22Rv1 (cell line): ENCODE data around the gene SULF2.

Source experiments
- H3K27ac ChIP-seq: fragments of 450-650 bp; 2 replicates; pipeline ENCODE4 v1.5.1; 2017
- CTCF ChIP-seq: fragments of 450-650 bp; IDR thresholded peaks from 2 replicates; pipeline ENCODE4 v1.5.1; 2017; ENCODE audit warnings: mild to moderate bottlenecking
- ZFX ChIP-seq: fragments of 450-650 bp; IDR thresholded peaks from 2 replicates; pipeline ENCODE4 v1.6.1; 2017; ENCODE audit warnings: antibody characterized with exemption, borderline replicate concordance

Gene SULF2

DNA sequence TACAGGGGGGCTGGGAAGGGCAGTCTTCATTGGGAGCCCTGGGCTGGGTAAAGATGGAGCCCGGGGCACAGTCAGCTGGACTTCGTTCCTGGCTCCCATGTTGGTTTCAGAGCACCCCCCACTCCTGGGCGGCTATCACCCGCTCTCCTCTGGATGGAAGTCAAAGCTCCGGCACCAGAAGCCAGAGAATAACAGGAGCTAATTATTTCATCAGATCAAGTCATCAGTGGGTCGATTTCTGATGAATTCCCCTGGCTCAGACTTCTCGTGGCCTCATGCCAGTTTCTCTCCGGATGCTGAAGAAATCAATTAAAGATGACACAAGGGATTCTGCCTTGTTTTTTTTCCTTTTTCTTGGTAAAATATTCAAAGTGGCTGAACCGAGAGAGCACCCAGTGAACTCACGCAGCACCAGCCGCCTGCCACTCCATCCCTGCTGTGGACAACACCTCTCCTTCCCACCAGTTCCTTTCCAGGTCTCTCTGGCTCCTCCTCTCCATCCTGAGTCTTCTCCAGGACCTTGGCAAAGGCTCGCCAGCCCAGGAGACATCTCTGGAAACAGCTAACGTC, 22.5 kb downstream of the SULF2 start:
- no peak for TF ChIP-seq CTCF
- TF ChIP-seq ZFX = no peak
- no peak overlapping the region for H3K27ac ChIP-seq

DNA sequence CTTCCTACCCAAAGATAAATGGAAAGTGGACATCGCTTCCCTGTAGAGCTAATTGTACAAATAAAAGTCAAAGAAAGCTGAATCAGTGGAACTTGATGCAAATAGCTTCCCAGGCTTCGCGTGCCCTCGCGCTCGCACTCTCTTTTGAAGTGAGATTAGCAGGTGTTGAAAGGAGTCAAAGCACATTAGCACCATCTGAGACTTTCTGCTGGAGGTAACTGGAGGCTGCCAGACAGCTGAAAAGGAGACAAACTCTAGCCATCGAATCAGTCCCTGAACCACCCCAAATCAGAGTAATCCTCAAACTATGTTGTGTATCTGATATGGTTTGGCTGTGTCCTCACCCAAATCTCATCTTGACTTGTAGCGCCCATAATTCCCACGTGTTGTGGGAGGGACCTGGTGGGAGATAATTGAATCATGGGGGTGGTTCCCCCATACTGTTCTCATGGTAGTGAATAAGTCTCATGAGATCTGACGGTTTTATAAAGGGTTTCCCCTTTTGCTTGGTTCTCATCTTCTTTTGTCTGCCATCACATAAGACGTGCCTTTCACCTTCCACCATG, 23.7 kb downstream of the SULF2 start:
- TF ChIP-seq CTCF (no peak), ZFX (no peak)
- H3K27ac ChIP-seq = no peak overlapping the region

- H3K27ac ChIP-seq = no peak overlapping the region
- TF ChIP-seq CTCF (no peak), ZFX (no peak)
These were observed 24.4 kb downstream of the SULF2 start for GRCh38 chr20:47760686-47761481.

DNA sequence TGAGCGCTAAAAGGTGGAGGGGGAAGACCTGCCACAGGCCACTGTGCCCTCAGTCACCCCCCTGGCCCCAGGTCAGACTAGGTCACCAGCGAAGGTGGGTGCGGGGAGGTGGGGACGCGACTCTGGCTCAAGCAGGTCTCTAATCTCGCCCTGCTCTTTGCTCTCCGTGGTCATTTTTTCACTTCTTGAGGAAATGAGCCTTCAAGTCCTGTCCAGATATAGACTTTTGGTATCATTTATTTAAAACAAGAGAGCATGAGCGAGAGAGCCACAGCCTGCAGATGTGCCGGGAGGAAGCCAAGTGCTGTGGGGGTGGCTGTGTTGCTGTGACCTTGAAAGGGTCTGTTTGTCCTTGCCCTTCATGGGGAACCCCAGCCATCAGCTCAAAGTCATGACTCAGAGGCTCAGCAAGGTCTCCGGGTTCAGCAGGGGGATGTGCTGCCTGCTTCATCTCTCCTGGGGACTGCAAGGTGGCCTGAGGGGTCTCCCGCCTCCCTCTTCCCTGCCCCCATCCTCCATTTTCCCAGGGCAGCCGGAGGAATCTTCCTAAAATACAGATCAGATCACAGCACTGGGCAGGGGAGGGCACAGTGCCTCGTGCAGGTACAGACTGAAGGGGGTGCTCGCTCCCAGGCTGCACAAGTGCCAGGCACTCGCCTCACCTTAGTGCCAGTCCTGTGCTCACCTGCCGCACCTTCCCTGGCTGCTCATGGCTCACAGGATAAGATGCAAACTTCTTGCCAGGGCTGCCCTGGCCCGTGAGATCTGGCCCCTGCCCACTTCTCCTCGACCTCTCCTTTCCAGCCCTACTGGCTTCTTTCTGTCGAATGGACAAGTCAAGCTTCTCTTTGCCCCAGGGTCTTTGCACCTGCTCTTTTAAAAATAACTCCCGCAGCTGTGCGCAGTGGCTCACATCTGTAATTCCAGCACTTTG, 26.5 kb downstream of the SULF2 start:
- TF ChIP-seq ZFX (no peak), CTCF (no peak)
- no peak overlapping the region for H3K27ac ChIP-seq

DNA sequence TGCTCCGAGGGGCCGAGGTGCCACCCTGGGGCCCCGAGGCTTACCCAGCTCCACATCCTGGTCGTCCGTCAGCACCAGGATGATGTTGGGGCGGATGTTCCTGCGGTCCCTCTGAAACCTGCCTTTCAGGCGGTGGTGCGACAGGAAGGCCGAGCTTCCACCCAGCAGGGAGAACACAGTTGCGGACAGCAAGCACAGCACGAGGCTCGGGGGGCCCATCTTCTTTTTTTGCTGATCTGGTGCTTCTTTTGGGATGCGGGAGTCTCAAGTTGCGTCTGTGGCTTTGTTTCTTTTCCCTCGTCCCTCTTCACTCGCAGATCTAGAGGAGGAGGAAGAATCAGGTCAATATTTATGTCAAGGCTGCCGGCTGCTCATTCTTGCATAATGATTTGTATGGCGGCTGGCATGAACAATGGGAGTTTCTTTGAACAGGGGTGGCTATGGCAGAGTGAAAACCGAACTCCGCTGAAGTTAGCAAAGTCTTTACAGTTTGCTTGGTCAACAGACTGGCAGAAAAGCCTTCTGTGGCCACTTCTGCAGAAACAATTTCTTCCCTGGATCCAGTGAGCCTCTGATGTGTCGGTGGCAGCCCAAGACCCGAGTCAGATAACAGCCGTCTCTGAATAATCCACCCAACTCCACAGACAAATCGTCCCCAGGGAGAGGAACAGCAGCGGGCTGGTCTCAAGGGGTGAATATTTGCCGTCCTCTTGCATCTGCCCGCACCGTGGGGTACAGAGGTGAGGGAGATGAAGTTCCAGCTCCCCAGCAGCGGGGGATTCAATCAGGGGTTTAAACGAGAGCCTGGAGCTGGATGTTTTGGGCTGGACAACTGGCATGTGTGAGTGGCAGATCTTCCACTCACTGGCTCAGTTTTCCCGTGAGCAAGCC, 27.9 kb downstream of the SULF2 start:
- TF ChIP-seq ZFX (no peak), CTCF (no peak)
- H3K27ac ChIP-seq = no peak overlapping the region

- TF ChIP-seq CTCF (no peak), ZFX (no peak)
These were observed 30.2 kb downstream of the SULF2 start for GRCh38 chr20:47754946-47755652.

More at GRCh38 chr20:47754946-47755652, 30.2 kb downstream of the SULF2 start:
- no peak overlapping the region for H3K27ac ChIP-seq
